ENCODE measurements around the gene CDC5L. TPM values are rescaled to one million over a fixed set of nuclear protein-coding genes. Genes with fewer than 3 reads are reported as not detected.

Gene CDC5L
- polyA plus RNA-seq, 3 donors = 4.9 to 10.2 (median 7.4) TPM

DNA sequence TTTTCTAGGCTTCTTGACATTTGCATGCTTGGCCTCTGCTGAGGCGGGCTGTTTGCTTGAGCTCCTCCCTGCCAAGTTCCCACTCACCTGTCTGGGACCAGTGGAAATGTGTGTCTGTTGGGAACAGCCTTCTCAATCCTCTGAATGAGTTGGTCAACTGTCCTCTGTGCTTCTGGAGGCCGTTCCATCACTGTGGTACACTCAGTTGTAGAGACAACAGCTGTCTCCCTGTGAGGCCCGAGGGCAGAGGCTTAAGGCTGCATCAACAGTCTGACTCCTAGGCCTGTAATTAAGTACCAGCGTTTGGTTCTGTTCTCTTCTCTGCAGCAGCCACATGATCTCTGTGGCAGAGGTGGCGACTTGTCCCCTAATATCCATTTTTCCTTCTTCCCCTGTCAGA, 110.9 kb downstream of the CDC5L start:
- Mint-ChIP-seq H3K4me1 (peaks cover 1% of the 10 kb centered on the region), H3K4me3 (no peak overlapping the region), H3K27me3 (ENCODE audit: low read depth in 3 of 3) (peaks cover 9 to 18% (median 14%) of the 10 kb centered on the region in 3 donors), H3K9me3 (peaks cover 0 to 11% (median 3%) of the 10 kb centered on the region in 7 donors), H3K36me3 (no peaks in the 10 kb centered on the region), H3K27ac (no peak overlapping the region)
- H3K27ac ChIP-seq (ENCODE audit: low read depth in 1 of 2, low read length in 2 of 2) = no peak overlapping the region
- WGBS (ENCODE audit: insufficient coverage) = 95% methylated on average over 5 of the region's 5 CpGs
- H3K9me3 ChIP-seq (replicated peaks in 1 of 2; ENCODE audit: control insufficient read depth in 1 of 2, insufficient read depth in 1 of 2, low read length in 2 of 2) = no peaks in the 10 kb centered on the region
- no peak overlapping the region for H3K4me3 ChIP-seq (replicated peaks in 1 of 3; ENCODE audit: low read depth in 2 of 3, low read length in 3 of 3)
- intact Hi-C loops (cut with micrococcal nuclease) = no loop called here
- H3K27me3 ChIP-seq (ENCODE audit: control insufficient read depth in 2 of 2, insufficient read depth in 2 of 2, low read length in 2 of 2) = no peaks in the 10 kb centered on the region
- TF ChIP-seq, protein P1, sequence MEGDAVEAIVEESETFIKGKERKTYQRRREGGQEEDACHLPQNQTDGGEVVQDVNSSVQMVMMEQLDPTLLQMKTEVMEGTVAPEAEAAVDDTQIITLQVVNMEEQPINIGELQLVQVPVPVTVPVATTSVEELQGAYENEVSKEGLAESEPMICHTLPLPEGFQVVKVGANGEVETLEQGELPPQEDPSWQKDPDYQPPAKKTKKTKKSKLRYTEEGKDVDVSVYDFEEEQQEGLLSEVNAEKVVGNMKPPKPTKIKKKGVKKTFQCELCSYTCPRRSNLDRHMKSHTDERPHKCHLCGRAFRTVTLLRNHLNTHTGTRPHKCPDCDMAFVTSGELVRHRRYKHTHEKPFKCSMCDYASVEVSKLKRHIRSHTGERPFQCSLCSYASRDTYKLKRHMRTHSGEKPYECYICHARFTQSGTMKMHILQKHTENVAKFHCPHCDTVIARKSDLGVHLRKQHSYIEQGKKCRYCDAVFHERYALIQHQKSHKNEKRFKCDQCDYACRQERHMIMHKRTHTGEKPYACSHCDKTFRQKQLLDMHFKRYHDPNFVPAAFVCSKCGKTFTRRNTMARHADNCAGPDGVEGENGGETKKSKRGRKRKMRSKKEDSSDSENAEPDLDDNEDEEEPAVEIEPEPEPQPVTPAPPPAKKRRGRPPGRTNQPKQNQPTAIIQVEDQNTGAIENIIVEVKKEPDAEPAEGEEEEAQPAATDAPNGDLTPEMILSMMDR (IDR thresholded peaks at IDR 0.05) = no peak
- H3K4me2 ChIP-seq (replicated peaks; ENCODE audit: extremely low read depth, low read length, poor library complexity, severe bottlenecking) = no peak overlapping the region
- no peaks in the 10 kb centered on the region for H3K4me1 ChIP-seq (ENCODE audit: control insufficient read depth in 1 of 2, insufficient read depth in 2 of 2, low read length in 2 of 2)
- DNase-seq = no peak
- no peaks in the 10 kb centered on the region for H3K36me3 ChIP-seq (replicated peaks in 1 of 2; ENCODE audit: control insufficient read depth in 1 of 2, insufficient read depth in 2 of 2, low read length in 2 of 2)
- H4K20me1 ChIP-seq (ENCODE audit: insufficient read depth, low read length) = no peaks in the 10 kb centered on the region
- H2AFZ ChIP-seq (ENCODE audit: insufficient read depth, low read depth, low read length, poor library complexity, severe bottlenecking) = no peak overlapping the region
- no peaks in the 10 kb centered on the region for H3K79me2 ChIP-seq (ENCODE audit: insufficient read depth, low read length)
- no peak overlapping the region for H3K9ac ChIP-seq (ENCODE audit: insufficient read depth, low read length, poor library complexity, severe bottlenecking)

DNA sequence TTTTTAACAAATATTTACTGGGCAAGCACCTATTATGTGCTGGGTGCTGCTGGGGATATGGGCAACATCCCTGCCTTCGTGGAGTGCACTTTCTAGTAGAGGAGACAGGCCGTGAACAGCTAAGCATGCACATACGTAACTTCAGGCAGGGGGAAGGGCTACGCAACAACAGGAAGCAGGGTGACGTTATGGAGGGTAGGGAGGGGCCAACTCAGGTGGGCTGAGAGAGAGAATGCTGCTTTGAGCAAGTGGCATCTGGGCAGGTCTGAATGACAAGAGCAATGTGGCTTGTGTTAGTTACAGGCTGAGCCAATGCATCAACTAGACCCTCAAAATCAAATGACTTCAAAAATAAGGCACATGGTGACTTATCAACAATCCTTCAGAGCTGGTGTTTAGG, 112.1 kb downstream of the CDC5L start:
- no peak for DNase-seq
- intact Hi-C loops (cut with micrococcal nuclease) = no loop called here
- Histone ChIP-seq H3K9ac (ENCODE audit: insufficient read depth, low read length, poor library complexity, severe bottlenecking) (no peak overlapping the region), H3K4me1 (ENCODE audit: control insufficient read depth in 1 of 2, insufficient read depth in 2 of 2, low read length in 2 of 2) (no peaks in the 10 kb centered on the region), H3K27ac (ENCODE audit: low read depth in 1 of 2, low read length in 2 of 2) (no peak overlapping the region), H2AFZ (ENCODE audit: insufficient read depth, low read depth, low read length, poor library complexity, severe bottlenecking) (no peak overlapping the region), H3K79me2 (ENCODE audit: insufficient read depth, low read length) (no peaks in the 10 kb centered on the region), H3K27me3 (ENCODE audit: control insufficient read depth in 2 of 2, insufficient read depth in 2 of 2, low read length in 2 of 2) (no peaks in the 10 kb centered on the region), H3K4me2 (replicated peaks; ENCODE audit: extremely low read depth, low read length, poor library complexity, severe bottlenecking) (no peak overlapping the region), H4K20me1 (ENCODE audit: insufficient read depth, low read length) (no peaks in the 10 kb centered on the region), H3K36me3 (replicated peaks in 1 of 2; ENCODE audit: control insufficient read depth in 1 of 2, insufficient read depth in 2 of 2, low read length in 2 of 2) (no peaks in the 10 kb centered on the region), H3K9me3 (replicated peaks in 1 of 2; ENCODE audit: control insufficient read depth in 1 of 2, insufficient read depth in 1 of 2, low read length in 2 of 2) (no peaks in the 10 kb centered on the region), H3K4me3 (replicated peaks in 1 of 3; ENCODE audit: low read depth in 2 of 3, low read length in 3 of 3) (no peak overlapping the region)
- Mint-ChIP-seq H3K36me3 (no peaks in the 10 kb centered on the region), H3K9me3 (peaks cover 0 to 11% (median 3%) of the 10 kb centered on the region in 7 donors), H3K4me1 (peaks cover 1% of the 10 kb centered on the region), H3K27me3 (ENCODE audit: low read depth in 3 of 3) (peaks cover 10 to 21% (median 12%) of the 10 kb centered on the region in 3 donors), H3K27ac (peak overlapping the region in 1 of 7 donors; percentile 13), H3K4me3 (no peak overlapping the region)
- TF ChIP-seq, protein P1 (IDR thresholded peaks at IDR 0.05) = no peak
- 70% methylated on average over 5 of the region's 5 CpGs for WGBS (ENCODE audit: insufficient coverage)

Small RNA genes within 50 kb of the gene (small RNA-seq; reads per million reads assigned to genes)
- gene MIR4642 (ENCODE audit: insufficient read length, low read depth) = not detected

Other genes with a start within 250 kb of the CDC5L start
- gene CAPN11, start 228.9 kb upstream of the CDC5L start, polyA plus RNA-seq = under 1 TPM in 1 of 3 donors, not detected in 2; 0.11 TPM
- not detected for gene MYMX, start 170.8 kb upstream of the CDC5L start, polyA plus RNA-seq
- gene SLC29A1, start 164.1 kb upstream of the CDC5L start, polyA plus RNA-seq = 10 to 100 TPM; 14.3 to 23.2 (median 15.0) TPM
- 100 to 1,000 TPM; 119 to 242 (median 145) TPM for gene HSP90AB1, start 140.6 kb upstream of the CDC5L start, polyA plus RNA-seq
- 10 to 100 TPM; 17.4 to 54.0 (median 30.6) TPM for gene SLC35B2, start 130.2 kb upstream of the CDC5L start, polyA plus RNA-seq
- gene NFKBIE, start 122.2 kb upstream of the CDC5L start, polyA plus RNA-seq = 100 to 1,000 TPM in 1 of 3 donors, 10 to 100 TPM in 2; 19.9 to 108 (median 23.2) TPM
- gene TMEM151B, start 117.3 kb upstream of the CDC5L start, polyA plus RNA-seq = not detected
- gene AARS2, start 74.4 kb upstream of the CDC5L start, polyA plus RNA-seq = 1 to 10 TPM; 1.8 to 4.5 (median 3.2) TPM
- gene SPATS1, start 45.1 kb upstream of the CDC5L start, polyA plus RNA-seq = not detected